Measurements from ENCODE around the gene MAPK8IP3.

The MAPK8IP3 gene

GRCh38 chr16:1762196-1762878, 56.3 kb downstream of the MAPK8IP3 start:
- no peak for DNase-seq (ENCODE audit: low spot score)

- DNase-seq (ENCODE audit: low spot score) = no peak
These were observed 57.0 kb downstream of the MAPK8IP3 start for GRCh38 chr16:1762879-1763520.

- DNase-seq (ENCODE audit: low spot score) = peak; percentile 68
These were observed 57.8 kb downstream of the MAPK8IP3 start for GRCh38 chr16:1763521-1764511.

- no peak for DNase-seq (ENCODE audit: low spot score)
These were observed 59.0 kb downstream of the MAPK8IP3 start for GRCh38 chr16:1764971-1765370.

- no peak for DNase-seq (ENCODE audit: low spot score)
These were observed 59.8 kb downstream of the MAPK8IP3 start for GRCh38 chr16:1765826-1766225.

- no peak for DNase-seq (ENCODE audit: low spot score)
These were observed 60.2 kb downstream of the MAPK8IP3 start for GRCh38 chr16:1766231-1766630.

- no peak for DNase-seq (ENCODE audit: low spot score)
These were observed 60.7 kb downstream of the MAPK8IP3 start for GRCh38 chr16:1766701-1767100.

GRCh38 chr16:1767116-1767994, 61.4 kb downstream of the MAPK8IP3 start:
- DNase-seq (ENCODE audit: low spot score) = no peak

GRCh38 chr16:1768061-1768766, 62.2 kb downstream of the MAPK8IP3 start:
- DNase-seq (ENCODE audit: low spot score) = no peak

- no peak for DNase-seq (ENCODE audit: low spot score)
These were observed 62.9 kb downstream of the MAPK8IP3 start for GRCh38 chr16:1768767-1769401.

GRCh38 chr16:1769402-1770300, 63.7 kb downstream of the MAPK8IP3 start:
- no peak for DNase-seq (ENCODE audit: low spot score)

GRCh38 chr16:1770328-1771187, 64.6 kb downstream of the MAPK8IP3 start:
- DNase-seq (ENCODE audit: low spot score) = peak; percentile 77

GRCh38 chr16:1771188-1771863, 65.3 kb downstream of the MAPK8IP3 start, which contains the start of gene NME3:
Gene NME3 (minus strand): TSS chr16:1771543. CDS start chr16:1771534, 9 bp downstream.
- DNase-seq (ENCODE audit: low spot score) = no peak

- DNase-seq (ENCODE audit: low spot score) = no peak
These were observed 65.9 kb downstream of the MAPK8IP3 start for GRCh38 chr16:1771864-1772361.

GRCh38 chr16:1772362-1772907, 66.4 kb downstream of the MAPK8IP3 start, which contains the start of gene EME2:
Gene EME2 (plus strand): TSS chr16:1772810. CDS start chr16:1773228, 418 bp downstream.
- no peak for DNase-seq (ENCODE audit: low spot score)

- DNase-seq (ENCODE audit: low spot score) = peak; percentile 82
These were observed 67.1 kb downstream of the MAPK8IP3 start, which contains the start of gene MRPS34 for GRCh38 chr16:1772908-1773702. Gene MRPS34 (minus strand): TSS chr16:1773134. CDS start chr16:1773119, 15 bp downstream.

Data from cerebellar cortex (tissue), 1 donor.